ENCODE measurements around the gene POU6F1.

DNA sequence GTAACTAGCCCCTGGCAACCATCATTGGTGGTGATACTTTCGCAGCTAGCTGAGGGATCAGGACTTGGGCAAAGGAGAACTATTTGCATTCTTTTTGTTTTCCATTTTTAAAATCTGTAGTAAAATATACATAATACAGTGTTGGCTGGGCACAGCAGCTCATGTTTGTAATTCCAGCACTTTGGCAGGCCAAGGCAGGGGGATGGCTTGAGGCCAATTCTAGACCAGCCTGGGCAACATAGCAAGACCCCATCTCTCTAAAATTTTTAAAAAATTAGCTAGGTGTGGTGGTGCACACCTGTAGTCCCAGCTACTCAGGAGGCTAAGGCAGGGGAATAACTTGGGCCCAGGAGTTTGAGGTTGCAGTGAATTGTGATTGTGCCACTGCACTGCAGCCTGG lies 64.9 kb downstream of the POU6F1 start:
- no peak for TF ChIP-seq POLR2A (IDR thresholded peaks at IDR 0.05; ENCODE audit: control extremely low read depth in 1 of 2, low read depth in 2 of 2, low read length in 2 of 2)
- TF ChIP-seq CEBPB (IDR thresholded peaks at IDR 0.05; ENCODE audit: low read depth, low read length): no peak
- TF ChIP-seq, protein P1, sequence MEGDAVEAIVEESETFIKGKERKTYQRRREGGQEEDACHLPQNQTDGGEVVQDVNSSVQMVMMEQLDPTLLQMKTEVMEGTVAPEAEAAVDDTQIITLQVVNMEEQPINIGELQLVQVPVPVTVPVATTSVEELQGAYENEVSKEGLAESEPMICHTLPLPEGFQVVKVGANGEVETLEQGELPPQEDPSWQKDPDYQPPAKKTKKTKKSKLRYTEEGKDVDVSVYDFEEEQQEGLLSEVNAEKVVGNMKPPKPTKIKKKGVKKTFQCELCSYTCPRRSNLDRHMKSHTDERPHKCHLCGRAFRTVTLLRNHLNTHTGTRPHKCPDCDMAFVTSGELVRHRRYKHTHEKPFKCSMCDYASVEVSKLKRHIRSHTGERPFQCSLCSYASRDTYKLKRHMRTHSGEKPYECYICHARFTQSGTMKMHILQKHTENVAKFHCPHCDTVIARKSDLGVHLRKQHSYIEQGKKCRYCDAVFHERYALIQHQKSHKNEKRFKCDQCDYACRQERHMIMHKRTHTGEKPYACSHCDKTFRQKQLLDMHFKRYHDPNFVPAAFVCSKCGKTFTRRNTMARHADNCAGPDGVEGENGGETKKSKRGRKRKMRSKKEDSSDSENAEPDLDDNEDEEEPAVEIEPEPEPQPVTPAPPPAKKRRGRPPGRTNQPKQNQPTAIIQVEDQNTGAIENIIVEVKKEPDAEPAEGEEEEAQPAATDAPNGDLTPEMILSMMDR (IDR thresholded peaks at IDR 0.05; ENCODE audit: control extremely low read depth in 1 of 3, insufficient read depth in 1 of 3, low read depth in 1 of 3, low read length in 3 of 3): no peak
- no peak for TF ChIP-seq YY1 (IDR thresholded peaks at IDR 0.05; ENCODE audit: low read depth, low read length)
- no peak for TF ChIP-seq EZH2 (IDR thresholded peaks at IDR 0.05; ENCODE audit: low read depth, low read length, severe bottlenecking)

Data from H1 (cell line).